HL-60 (cell line): ENCODE measurements around the gene FAHD1.
"Not testable (repeated sequence)": the region's sequence is repeated elsewhere in the genome, so short reads cannot be mapped to it uniquely, and the experiment has no call there.

Experiments used
- DNase-seq, 2 experiments: peaks; one replicate each; pipeline ENCODE4 v3.0.0-alpha.2; 2010 to 2020; ENCODE audit warnings: low read depth in 1 of 2, low spot score in 1 of 2
- H3K27ac ChIP-seq: fragments of 250-450 bp; sonication (Bioruptor Pico); replicated peaks from 2 replicates; pipeline ENCODE4 v1.5.1; 2020; ENCODE audit warnings: mild to moderate bottlenecking, moderate library complexity
- H3K27me3 ChIP-seq: fragments of 250-450 bp; sonication (Bioruptor Pico); 2 replicates; pipeline ENCODE4 v1.5.1; 2021; ENCODE audit warnings: mild to moderate bottlenecking, moderate library complexity; ENCODE audit not compliant: insufficient read depth, poor library complexity, severe bottlenecking
- H3K4me3 ChIP-seq: replicated peaks from 2 replicates; pipeline ENCODE4 v1.5.1; 2011; ENCODE audit warnings: mild to moderate bottlenecking, control low read depth, low read length; ENCODE audit not compliant: insufficient read depth
- GABPA ChIP-seq: IDR thresholded peaks from 2 replicates; pipeline ENCODE4 v1.6.1; 2012; ENCODE audit warnings: low read depth
- POLR2AphosphoS5 ChIP-seq: IDR thresholded peaks from 2 replicates; pipeline ENCODE4 v1.6.1; 2012; ENCODE audit warnings: low read depth
- REST ChIP-seq: IDR thresholded peaks from 2 replicates; pipeline ENCODE4 v1.6.1; 2012; ENCODE audit warnings: low read depth; ENCODE audit not compliant: insufficient replicate concordance
- SPI1 ChIP-seq: IDR thresholded peaks from 2 replicates; pipeline ENCODE4 v1.6.1; 2012; ENCODE audit warnings: low read depth, mild to moderate bottlenecking, borderline replicate concordance
- TF ChIP-seq, protein P1 (sequence below): IDR thresholded peaks from one replicate; pipeline ENCODE4 v1.5.1; 2011; ENCODE audit warnings: low read length, control low read depth, inconsistent platforms; ENCODE audit not compliant: insufficient read depth

The FAHD1 gene

DNA sequence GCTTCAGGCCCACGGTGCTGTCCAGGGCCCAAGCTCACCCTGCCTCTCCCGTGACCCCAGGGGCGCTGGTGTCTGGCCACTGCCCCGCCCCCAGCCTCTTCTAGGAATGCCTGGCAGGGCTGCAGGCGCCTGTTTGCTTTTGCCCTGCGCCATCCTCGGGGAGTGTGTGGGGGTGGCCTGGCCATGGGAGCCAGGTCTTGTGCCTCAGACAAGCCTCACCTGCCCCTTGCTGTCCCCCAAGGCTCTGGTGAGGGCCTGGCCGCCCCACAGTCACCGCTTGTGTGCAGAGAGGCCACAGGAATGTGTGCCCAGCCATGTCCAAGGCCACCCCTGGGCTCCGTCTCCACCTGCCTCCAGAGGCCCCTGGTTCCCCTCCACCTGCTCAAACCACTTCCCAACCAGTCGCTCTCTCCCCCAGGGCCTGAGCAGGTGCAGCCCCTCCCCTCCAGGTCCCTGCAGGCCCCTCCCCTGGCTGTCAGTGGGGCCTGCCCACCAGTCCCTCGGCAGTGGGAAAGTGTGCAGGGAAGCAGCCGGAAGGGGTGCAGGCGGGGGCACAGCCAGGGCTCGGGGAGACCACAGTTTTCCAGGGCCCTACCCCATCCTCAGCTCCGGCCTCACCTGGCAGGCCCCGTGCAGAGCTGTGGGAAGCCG lies 32.7 kb upstream of the FAHD1 start:
- no peak overlapping the region for H3K4me3 ChIP-seq
- TF ChIP-seq POLR2AphosphoS5 (no peak), REST (no peak), GABPA (no peak), SPI1 (no peak)
- TF ChIP-seq, protein P1, sequence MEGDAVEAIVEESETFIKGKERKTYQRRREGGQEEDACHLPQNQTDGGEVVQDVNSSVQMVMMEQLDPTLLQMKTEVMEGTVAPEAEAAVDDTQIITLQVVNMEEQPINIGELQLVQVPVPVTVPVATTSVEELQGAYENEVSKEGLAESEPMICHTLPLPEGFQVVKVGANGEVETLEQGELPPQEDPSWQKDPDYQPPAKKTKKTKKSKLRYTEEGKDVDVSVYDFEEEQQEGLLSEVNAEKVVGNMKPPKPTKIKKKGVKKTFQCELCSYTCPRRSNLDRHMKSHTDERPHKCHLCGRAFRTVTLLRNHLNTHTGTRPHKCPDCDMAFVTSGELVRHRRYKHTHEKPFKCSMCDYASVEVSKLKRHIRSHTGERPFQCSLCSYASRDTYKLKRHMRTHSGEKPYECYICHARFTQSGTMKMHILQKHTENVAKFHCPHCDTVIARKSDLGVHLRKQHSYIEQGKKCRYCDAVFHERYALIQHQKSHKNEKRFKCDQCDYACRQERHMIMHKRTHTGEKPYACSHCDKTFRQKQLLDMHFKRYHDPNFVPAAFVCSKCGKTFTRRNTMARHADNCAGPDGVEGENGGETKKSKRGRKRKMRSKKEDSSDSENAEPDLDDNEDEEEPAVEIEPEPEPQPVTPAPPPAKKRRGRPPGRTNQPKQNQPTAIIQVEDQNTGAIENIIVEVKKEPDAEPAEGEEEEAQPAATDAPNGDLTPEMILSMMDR, result no peak
- no peaks in the 10 kb centered on the region for H3K27me3 ChIP-seq
- H3K27ac ChIP-seq, result no peak overlapping the region
- DNase-seq, result no peak

GRCh38 chr16:1794908-1795666 lies 31.9 kb upstream of the FAHD1 start:
- H3K4me3 ChIP-seq, result no peak overlapping the region
- no peak for TF ChIP-seq POLR2AphosphoS5
- no peak for DNase-seq
- H3K27ac ChIP-seq, result no peak overlapping the region
- H3K27me3 ChIP-seq, result no peaks in the 10 kb centered on the region

DNA sequence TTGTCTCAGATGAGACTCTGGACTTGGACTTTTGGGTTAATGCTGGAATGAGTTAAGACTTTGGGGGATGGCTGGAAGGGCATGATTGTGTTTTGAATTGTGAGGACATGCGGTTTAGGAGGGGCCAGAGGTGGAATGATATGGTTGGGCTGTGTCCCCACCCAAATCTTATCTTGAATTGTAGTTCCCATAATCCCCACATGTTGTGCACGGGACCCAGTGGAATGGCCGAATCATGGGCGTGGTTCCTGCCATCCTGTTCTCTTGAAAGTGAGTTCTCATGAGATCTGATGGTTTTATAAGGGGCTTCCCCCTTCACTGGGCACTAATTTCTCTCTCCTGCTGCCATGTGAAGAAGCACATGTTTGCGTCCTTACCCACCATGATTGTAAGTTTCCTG lies 27.7 kb upstream of the FAHD1 start:
- not testable (repeated sequence) for DNase-seq, H3K27ac ChIP-seq, H3K4me3 ChIP-seq, H3K27me3 ChIP-seq

- no peak for DNase-seq
- no peaks in the 10 kb centered on the region for H3K27me3 ChIP-seq
- TF ChIP-seq, protein P1, result no peak
- TF ChIP-seq GABPA (no peak), SPI1 (no peak), POLR2AphosphoS5 (no peak), REST (no peak)
- H3K4me3 ChIP-seq, result no peak overlapping the region
- no peak overlapping the region for H3K27ac ChIP-seq
Measured at GRCh38 chr16:1800701-1801100, 26.3 kb upstream of the FAHD1 start.

GRCh38 chr16:1807626-1808025 lies 19.4 kb upstream of the FAHD1 start:
- no peak overlapping the region for H3K4me3 ChIP-seq
- no peak for TF ChIP-seq REST
- TF ChIP-seq, protein P1, result no peak
- no peak for TF ChIP-seq SPI1
- TF ChIP-seq POLR2AphosphoS5, result no peak
- no peak for TF ChIP-seq GABPA
- no peak overlapping the region for H3K27ac ChIP-seq
- DNase-seq, result no peak
- no peaks in the 10 kb centered on the region for H3K27me3 ChIP-seq
